ENCODE measurements around the gene USH2A. TPM values are rescaled to one million over a fixed set of nuclear protein-coding genes. Genes with fewer than 3 reads are reported as not detected.

USH2A gene
- total RNA-seq, 4 donors from 2014 or later, result under 0.01 TPM; not detected in 3

GRCh38 chr1:216389774-216390173 lies 33.5 kb downstream of the USH2A start:
- no peak overlapping the region for H3K4me3 ChIP-seq
- H3K9me3 ChIP-seq, result no peaks in the 10 kb centered on the region
- DNase-seq, result no peak
- H3K36me3 ChIP-seq, result no peaks in the 10 kb centered on the region
- no peak overlapping the region for H3K27ac ChIP-seq
- TF ChIP-seq POLR2A (IDR thresholded peaks at IDR 0.05) (no peak), POLR2AphosphoS5 (IDR thresholded peaks at IDR 0.05) (no peak), EP300 (IDR thresholded peaks at IDR 0.05; ENCODE audit: low read depth) (no peak)
- TF ChIP-seq, protein P1, sequence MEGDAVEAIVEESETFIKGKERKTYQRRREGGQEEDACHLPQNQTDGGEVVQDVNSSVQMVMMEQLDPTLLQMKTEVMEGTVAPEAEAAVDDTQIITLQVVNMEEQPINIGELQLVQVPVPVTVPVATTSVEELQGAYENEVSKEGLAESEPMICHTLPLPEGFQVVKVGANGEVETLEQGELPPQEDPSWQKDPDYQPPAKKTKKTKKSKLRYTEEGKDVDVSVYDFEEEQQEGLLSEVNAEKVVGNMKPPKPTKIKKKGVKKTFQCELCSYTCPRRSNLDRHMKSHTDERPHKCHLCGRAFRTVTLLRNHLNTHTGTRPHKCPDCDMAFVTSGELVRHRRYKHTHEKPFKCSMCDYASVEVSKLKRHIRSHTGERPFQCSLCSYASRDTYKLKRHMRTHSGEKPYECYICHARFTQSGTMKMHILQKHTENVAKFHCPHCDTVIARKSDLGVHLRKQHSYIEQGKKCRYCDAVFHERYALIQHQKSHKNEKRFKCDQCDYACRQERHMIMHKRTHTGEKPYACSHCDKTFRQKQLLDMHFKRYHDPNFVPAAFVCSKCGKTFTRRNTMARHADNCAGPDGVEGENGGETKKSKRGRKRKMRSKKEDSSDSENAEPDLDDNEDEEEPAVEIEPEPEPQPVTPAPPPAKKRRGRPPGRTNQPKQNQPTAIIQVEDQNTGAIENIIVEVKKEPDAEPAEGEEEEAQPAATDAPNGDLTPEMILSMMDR (IDR thresholded peaks at IDR 0.05), result no peak
- H3K4me1 ChIP-seq, result no peaks in the 10 kb centered on the region
- intact Hi-C loops (cut with DNase I; ENCODE audit: low total_unique reads) (no loop called here), in situ Hi-C loops (cut with MboI; ENCODE audit: low pct_ligation_motif_present in 1 of 4, low pct_unique_long_range_greater_than_20kb in 1 of 4, low sequenced_read_pairs in 3 of 4) (no loop called here)
- H3K27me3 ChIP-seq, result no peaks in the 10 kb centered on the region

GRCh38 chr1:216388558-216388957 lies 34.7 kb downstream of the USH2A start:
- in situ Hi-C loops (cut with MboI; ENCODE audit: low pct_ligation_motif_present in 1 of 4, low pct_unique_long_range_greater_than_20kb in 1 of 4, low sequenced_read_pairs in 3 of 4), result no loop called here
- no peak for TF ChIP-seq EP300 (IDR thresholded peaks at IDR 0.05; ENCODE audit: low read depth)
- H3K4me1 ChIP-seq, result no peaks in the 10 kb centered on the region

GRCh38 chr1:216387782-216388181 lies 35.5 kb downstream of the USH2A start:
- H3K4me1 ChIP-seq, result no peaks in the 10 kb centered on the region
- TF ChIP-seq POLR2A (IDR thresholded peaks at IDR 0.05) (no peak), EP300 (IDR thresholded peaks at IDR 0.05; ENCODE audit: low read depth) (no peak)
- TF ChIP-seq, protein P1 (IDR thresholded peaks at IDR 0.05), result no peak
- H3K9me3 ChIP-seq, result no peaks in the 10 kb centered on the region
- DNase-seq, result no peak
- H3K4me3 ChIP-seq, result no peak overlapping the region
- intact Hi-C loops (cut with DNase I; ENCODE audit: low total_unique reads) (no loop called here), in situ Hi-C loops (cut with MboI; ENCODE audit: low pct_ligation_motif_present in 1 of 4, low pct_unique_long_range_greater_than_20kb in 1 of 4, low sequenced_read_pairs in 3 of 4) (no loop called here)
- H3K36me3 ChIP-seq, result no peaks in the 10 kb centered on the region
- no peaks in the 10 kb centered on the region for H3K27me3 ChIP-seq
- WGBS, 2 donors (ENCODE audit: low coverage in 1 of 2), result 74 to 75% methylated on average over 2 of the region's 2 CpGs
- no peak overlapping the region for H3K27ac ChIP-seq

More at GRCh38 chr1:216388558-216388957, 34.7 kb downstream of the USH2A start:
- no peaks in the 10 kb centered on the region for H3K27me3 ChIP-seq
- no peak overlapping the region for H3K27ac ChIP-seq
- H3K4me3 ChIP-seq, result no peak overlapping the region
- 33 to 36% methylated on average over 2 of the region's 2 CpGs for WGBS, 2 donors (ENCODE audit: low coverage in 1 of 2)
- no peak for DNase-seq
- no peaks in the 10 kb centered on the region for H3K9me3 ChIP-seq
- no peaks in the 10 kb centered on the region for H3K36me3 ChIP-seq
- intact Hi-C loops (cut with DNase I; ENCODE audit: low total_unique reads), result no loop called here

GRCh38 chr1:216379441-216379840 lies 43.8 kb downstream of the USH2A start:
- no peaks in the 10 kb centered on the region for H3K4me1 ChIP-seq
- in situ Hi-C loops (cut with MboI; ENCODE audit: low pct_ligation_motif_present in 1 of 4, low pct_unique_long_range_greater_than_20kb in 1 of 4, low sequenced_read_pairs in 3 of 4) (no loop called here), intact Hi-C loops (cut with DNase I; ENCODE audit: low total_unique reads) (no loop called here)
- no peak overlapping the region for H3K27ac ChIP-seq
- no peaks in the 10 kb centered on the region for H3K36me3 ChIP-seq
- TF ChIP-seq POLR2A (IDR thresholded peaks at IDR 0.05) (no peak), POLR2AphosphoS5 (IDR thresholded peaks at IDR 0.05) (no peak), EP300 (IDR thresholded peaks at IDR 0.05; ENCODE audit: low read depth) (no peak)
- TF ChIP-seq, protein P1 (IDR thresholded peaks at IDR 0.05), result no peak
- no peak overlapping the region for H3K4me3 ChIP-seq
- DNase-seq, result no peak
- H3K9me3 ChIP-seq, result no peaks in the 10 kb centered on the region
- WGBS, 2 donors (ENCODE audit: low coverage in 1 of 2), result 60 to 83% methylated on average over 1 of the region's 1 CpG
- H3K27me3 ChIP-seq, result no peaks in the 10 kb centered on the region

DNA sequence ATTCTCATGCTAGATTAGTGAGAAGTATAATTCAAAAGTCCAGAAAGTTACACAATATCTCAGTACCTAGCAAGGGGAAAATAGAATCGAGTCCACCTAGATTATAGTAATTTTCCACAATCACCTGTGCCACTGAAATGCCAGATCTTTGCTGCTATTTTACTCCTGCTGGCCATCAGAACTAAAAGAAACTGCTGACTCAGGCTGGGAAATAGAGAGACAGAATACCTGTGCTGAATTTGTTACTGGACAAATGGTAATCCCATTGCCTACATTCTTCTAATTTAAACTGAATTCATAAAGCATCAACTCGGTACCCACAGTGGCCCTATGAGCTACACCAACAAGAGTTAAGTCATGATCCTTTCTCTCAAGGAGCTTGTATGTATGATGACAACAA lies 55.0 kb downstream of the USH2A start:
- no peak for TF ChIP-seq POLR2A (IDR thresholded peaks at IDR 0.05)
- no peak for TF ChIP-seq POLR2AphosphoS5 (IDR thresholded peaks at IDR 0.05)
- TF ChIP-seq, protein P1 (IDR thresholded peaks at IDR 0.05), result no peak
- TF ChIP-seq EP300 (IDR thresholded peaks at IDR 0.05; ENCODE audit: low read depth), result no peak
- Histone ChIP-seq H3K4me3 (no peak overlapping the region), H3K27ac (no peak overlapping the region), H3K27me3 (no peaks in the 10 kb centered on the region), H3K4me1 (no peaks in the 10 kb centered on the region), H3K9me3 (no peaks in the 10 kb centered on the region), H3K36me3 (no peaks in the 10 kb centered on the region)
- intact Hi-C loops (cut with DNase I; ENCODE audit: low total_unique reads), result no loop called here
- 87 to 100% methylated on average over 1 to 2 of the region's 2 CpGs for WGBS, 2 donors (ENCODE audit: low coverage in 1 of 2)
- DNase-seq, result no peak
- in situ Hi-C loops (cut with MboI; ENCODE audit: low pct_ligation_motif_present in 1 of 4, low pct_unique_long_range_greater_than_20kb in 1 of 4, low sequenced_read_pairs in 3 of 4), result no loop called here

Data from transverse colon (tissue), 4 donors.